Kidney capillary endothelial cell (primary cell): Measurements from ENCODE around the gene TTC4.

Experiments
- DNase-seq: peaks from one replicate; pipeline ENCODE4 v3.0.0-alpha.2; 2018; ENCODE audit warnings: low spot score

The TTC4 gene

GRCh38 chr1:54782588-54782987, 66.9 kb downstream of the TTC4 start:
- DNase-seq: no peak

- DNase-seq: no peak
These were observed 68.4 kb downstream of the TTC4 start for GRCh38 chr1:54784066-54784465.

GRCh38 chr1:54786778-54787177, 71.1 kb downstream of the TTC4 start:
- no peak for DNase-seq

GRCh38 chr1:54787604-54788003, 71.9 kb downstream of the TTC4 start:
- DNase-seq: no peak

GRCh38 chr1:54788459-54788858, 72.8 kb downstream of the TTC4 start:
- DNase-seq: no peak

- no peak for DNase-seq
These were observed 76.3 kb downstream of the TTC4 start for GRCh38 chr1:54791880-54792522.
